ENCODE measurements around the gene LINC01488.

The LINC01488 gene

GRCh38 chr11:69533296-69534165, 52.1 kb downstream of the LINC01488 start:
- H3F3A ChIP-seq (ENCODE audit: insufficient read depth): no peaks in the 10 kb centered on the region
- no peaks in the 10 kb centered on the region for H4K20me1 ChIP-seq (ENCODE audit: low read depth, low read length)
- H3K36me3 ChIP-seq (ENCODE audit: low read length): no peaks in the 10 kb centered on the region
- no peak overlapping the region for H3K4me3 ChIP-seq (ENCODE audit: insufficient read depth, low read length, poor library complexity, severe bottlenecking)
- no peaks in the 10 kb centered on the region for H3K79me2 ChIP-seq (ENCODE audit: insufficient read depth, low read length)
- no peaks in the 10 kb centered on the region for H3K9me3 ChIP-seq (ENCODE audit: insufficient read depth, low read length)
- TF ChIP-seq CTCF (IDR thresholded peaks at IDR 0.05; ENCODE audit: insufficient read depth, low read length, poor library complexity, severe bottlenecking): no peak
- TF ChIP-seq EZH2phosphoT487 (conservative IDR thresholded peaks at IDR 0.05; ENCODE audit: low read length): no peak
- H3K9ac ChIP-seq (ENCODE audit: low read length): no peak overlapping the region
- no peak overlapping the region for H3K4me2 ChIP-seq (ENCODE audit: low read depth, low read length, poor library complexity, severe bottlenecking)
- no peak overlapping the region for H3K27ac ChIP-seq (ENCODE audit: low read depth, low read length)
- no peaks in the 10 kb centered on the region for H3K9me2 ChIP-seq (replicated peaks; ENCODE audit: insufficient read depth, low read length)
- H2AFZ ChIP-seq (ENCODE audit: low read depth, low read length, severe bottlenecking): no peak overlapping the region
- no peaks in the 10 kb centered on the region for H3K27me3 ChIP-seq (ENCODE audit: low read length)

GRCh38 chr11:69534166-69534530, 52.7 kb downstream of the LINC01488 start:
- Histone ChIP-seq H3K9ac (ENCODE audit: low read length) (no peak overlapping the region), H4K20me1 (ENCODE audit: low read depth, low read length) (no peaks in the 10 kb centered on the region), H3K9me2 (replicated peaks; ENCODE audit: insufficient read depth, low read length) (no peaks in the 10 kb centered on the region), H3K27ac (ENCODE audit: low read depth, low read length) (no peak overlapping the region), H3K27me3 (ENCODE audit: low read length) (no peaks in the 10 kb centered on the region), H3K9me3 (ENCODE audit: insufficient read depth, low read length) (no peaks in the 10 kb centered on the region), H2AFZ (ENCODE audit: low read depth, low read length, severe bottlenecking) (no peak overlapping the region), H3F3A (ENCODE audit: insufficient read depth) (no peaks in the 10 kb centered on the region), H3K4me3 (ENCODE audit: insufficient read depth, low read length, poor library complexity, severe bottlenecking) (no peak overlapping the region), H3K4me2 (ENCODE audit: low read depth, low read length, poor library complexity, severe bottlenecking) (no peak overlapping the region), H3K79me2 (ENCODE audit: insufficient read depth, low read length) (no peaks in the 10 kb centered on the region), H3K36me3 (ENCODE audit: low read length) (no peaks in the 10 kb centered on the region)
- TF ChIP-seq CTCF (IDR thresholded peaks at IDR 0.05; ENCODE audit: insufficient read depth, low read length, poor library complexity, severe bottlenecking): no peak

GRCh38 chr11:69535908-69536307, 54.4 kb downstream of the LINC01488 start:
- H3K4me2 ChIP-seq (ENCODE audit: low read depth, low read length, poor library complexity, severe bottlenecking): no peak overlapping the region
- no peaks in the 10 kb centered on the region for H3F3A ChIP-seq (ENCODE audit: insufficient read depth)
- no peak overlapping the region for H3K9ac ChIP-seq (ENCODE audit: low read length)
- TF ChIP-seq EZH2phosphoT487 (conservative IDR thresholded peaks at IDR 0.05; ENCODE audit: low read length) (no peak), CTCF (IDR thresholded peaks at IDR 0.05; ENCODE audit: insufficient read depth, low read length, poor library complexity, severe bottlenecking) (no peak)
- H3K9me2 ChIP-seq (replicated peaks; ENCODE audit: insufficient read depth, low read length): no peaks in the 10 kb centered on the region
- no peaks in the 10 kb centered on the region for H4K20me1 ChIP-seq (ENCODE audit: low read depth, low read length)
- no peaks in the 10 kb centered on the region for H3K9me3 ChIP-seq (ENCODE audit: insufficient read depth, low read length)
- no peak overlapping the region for H3K27ac ChIP-seq (ENCODE audit: low read depth, low read length)
- no peaks in the 10 kb centered on the region for H3K27me3 ChIP-seq (ENCODE audit: low read length)
- no peaks in the 10 kb centered on the region for H3K36me3 ChIP-seq (ENCODE audit: low read length)
- no peak overlapping the region for H2AFZ ChIP-seq (ENCODE audit: low read depth, low read length, severe bottlenecking)
- H3K4me3 ChIP-seq (ENCODE audit: insufficient read depth, low read length, poor library complexity, severe bottlenecking): no peak overlapping the region
- no peaks in the 10 kb centered on the region for H3K79me2 ChIP-seq (ENCODE audit: insufficient read depth, low read length)

Data from SU-DHL-6 (cell line).